Esophagus squamous epithelium (tissue), 4 donors: ENCODE measurements around the gene EVA1B.

Experiments
- POLR2A ChIP-seq, 4 donors: fragments of 450-650 bp; IDR thresholded peaks; one replicate each; pipeline ENCODE4 v1.6.1; 2017; ENCODE audit warnings: antibody characterized with exemption in 4 of 4, mild to moderate bottlenecking in 4 of 4, moderate library complexity in 3 of 4
- TF ChIP-seq, protein P1 (sequence below), 6 experiments: fragments of 450-650 bp in 4 of 6; fragments of 200-600 bp in 2 of 6; sonication (generic) in 2 of 6; IDR thresholded peaks; one replicate each; pipeline ENCODE4 v1.5.1; 2016 to 2019; ENCODE audit warnings: antibody characterized with exemption in 6 of 6, mild to moderate bottlenecking in 4 of 6, moderate library complexity in 4 of 6

DNA sequence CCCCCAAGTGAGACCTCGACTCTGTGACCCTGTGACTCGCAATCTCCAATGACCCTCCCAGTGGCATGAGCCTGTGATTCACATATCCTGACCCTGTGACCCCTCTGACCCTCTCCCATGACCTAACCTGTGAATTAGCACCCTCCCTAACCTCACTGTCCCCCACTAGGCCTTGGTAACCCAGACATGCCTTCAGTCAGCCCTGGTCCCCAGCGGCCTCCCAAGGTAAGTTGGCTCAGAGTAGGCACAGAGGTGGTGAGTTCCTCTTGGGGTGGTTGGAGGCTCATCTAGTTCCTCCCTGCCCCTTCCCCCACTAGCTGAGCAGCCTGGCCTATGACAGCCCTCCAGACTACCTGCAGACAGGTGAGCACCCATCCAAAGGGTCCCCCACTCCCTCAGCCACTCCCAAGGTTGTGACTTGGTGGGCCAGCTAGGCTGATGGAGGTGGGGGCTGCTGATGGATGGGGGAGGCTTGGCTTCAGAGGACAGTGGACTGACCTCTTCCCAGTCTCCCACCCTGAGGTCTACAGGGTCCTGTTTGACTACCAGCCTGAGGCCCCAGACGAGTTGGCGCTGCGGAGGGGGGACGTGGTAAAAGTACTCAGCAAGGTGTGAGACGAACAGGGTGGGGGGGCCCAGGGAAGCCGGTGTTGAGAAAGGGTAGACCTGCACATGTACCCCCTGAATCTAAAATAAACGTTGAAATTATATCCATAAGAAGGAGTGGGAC lies 15.7 kb downstream of the EVA1B start:
- TF ChIP-seq, protein P1, sequence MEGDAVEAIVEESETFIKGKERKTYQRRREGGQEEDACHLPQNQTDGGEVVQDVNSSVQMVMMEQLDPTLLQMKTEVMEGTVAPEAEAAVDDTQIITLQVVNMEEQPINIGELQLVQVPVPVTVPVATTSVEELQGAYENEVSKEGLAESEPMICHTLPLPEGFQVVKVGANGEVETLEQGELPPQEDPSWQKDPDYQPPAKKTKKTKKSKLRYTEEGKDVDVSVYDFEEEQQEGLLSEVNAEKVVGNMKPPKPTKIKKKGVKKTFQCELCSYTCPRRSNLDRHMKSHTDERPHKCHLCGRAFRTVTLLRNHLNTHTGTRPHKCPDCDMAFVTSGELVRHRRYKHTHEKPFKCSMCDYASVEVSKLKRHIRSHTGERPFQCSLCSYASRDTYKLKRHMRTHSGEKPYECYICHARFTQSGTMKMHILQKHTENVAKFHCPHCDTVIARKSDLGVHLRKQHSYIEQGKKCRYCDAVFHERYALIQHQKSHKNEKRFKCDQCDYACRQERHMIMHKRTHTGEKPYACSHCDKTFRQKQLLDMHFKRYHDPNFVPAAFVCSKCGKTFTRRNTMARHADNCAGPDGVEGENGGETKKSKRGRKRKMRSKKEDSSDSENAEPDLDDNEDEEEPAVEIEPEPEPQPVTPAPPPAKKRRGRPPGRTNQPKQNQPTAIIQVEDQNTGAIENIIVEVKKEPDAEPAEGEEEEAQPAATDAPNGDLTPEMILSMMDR (IDR thresholded peaks at IDR 0.05) = no peak
- TF ChIP-seq POLR2A (IDR thresholded peaks at IDR 0.05) = no peak
